Transverse colon (tissue), 4 donors: ENCODE data around the gene SSRP1.
"Not testable (repeated sequence)": the region's sequence is repeated elsewhere in the genome, so short reads cannot be mapped to it uniquely, and the experiment has no call there.

Experiments
- EP300 ChIP-seq: sonication (generic); formaldehyde crosslinking; IDR thresholded peaks from one replicate; pipeline ENCODE4 v1.6.1; 2017; ENCODE audit warnings: antibody characterized with exemption, low read depth
- POLR2A ChIP-seq: fragments of 450-650 bp; IDR thresholded peaks from one replicate; pipeline ENCODE4 v1.6.1; 2016; ENCODE audit warnings: antibody characterized with exemption, mild to moderate bottlenecking, moderate library complexity
- POLR2AphosphoS5 ChIP-seq, 3 donors: sonication (generic); formaldehyde crosslinking; IDR thresholded peaks; one replicate each; pipeline ENCODE4 v1.6.1; 2016; ENCODE audit warnings: antibody characterized with exemption in 3 of 3
- TF ChIP-seq, protein P1 (sequence below), 5 experiments: fragments of 200-600 bp in 3 of 5; fragments of 450-650 bp in 2 of 5; sonication (generic) in 3 of 5; IDR thresholded peaks; 1 replicate in 2 of 5; 2 replicates in 3 of 5; pipeline ENCODE4 v1.5.1; 2016 to 2017; ENCODE audit warnings: antibody characterized with exemption in 5 of 5, inconsistent platforms in 3 of 5, mild to moderate bottlenecking in 2 of 5, moderate library complexity in 1 of 5

GRCh38 chr11:57296205-57296604 lies 39.5 kb downstream of the SSRP1 start:
- not testable (repeated sequence) for TF ChIP-seq POLR2A; EP300; POLR2AphosphoS5 (IDR thresholded peaks at IDR 0.05)
- TF ChIP-seq, protein P1, sequence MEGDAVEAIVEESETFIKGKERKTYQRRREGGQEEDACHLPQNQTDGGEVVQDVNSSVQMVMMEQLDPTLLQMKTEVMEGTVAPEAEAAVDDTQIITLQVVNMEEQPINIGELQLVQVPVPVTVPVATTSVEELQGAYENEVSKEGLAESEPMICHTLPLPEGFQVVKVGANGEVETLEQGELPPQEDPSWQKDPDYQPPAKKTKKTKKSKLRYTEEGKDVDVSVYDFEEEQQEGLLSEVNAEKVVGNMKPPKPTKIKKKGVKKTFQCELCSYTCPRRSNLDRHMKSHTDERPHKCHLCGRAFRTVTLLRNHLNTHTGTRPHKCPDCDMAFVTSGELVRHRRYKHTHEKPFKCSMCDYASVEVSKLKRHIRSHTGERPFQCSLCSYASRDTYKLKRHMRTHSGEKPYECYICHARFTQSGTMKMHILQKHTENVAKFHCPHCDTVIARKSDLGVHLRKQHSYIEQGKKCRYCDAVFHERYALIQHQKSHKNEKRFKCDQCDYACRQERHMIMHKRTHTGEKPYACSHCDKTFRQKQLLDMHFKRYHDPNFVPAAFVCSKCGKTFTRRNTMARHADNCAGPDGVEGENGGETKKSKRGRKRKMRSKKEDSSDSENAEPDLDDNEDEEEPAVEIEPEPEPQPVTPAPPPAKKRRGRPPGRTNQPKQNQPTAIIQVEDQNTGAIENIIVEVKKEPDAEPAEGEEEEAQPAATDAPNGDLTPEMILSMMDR (IDR thresholded peaks at IDR 0.05), result not testable (repeated sequence)
